ENCODE measurements around the gene CFAP65.
A peak's percentile ranks its signal among the peaks of the same experiment; 100 is the strongest.

Gene CFAP65

GRCh38 chr2:219009294-219009693 is 32.0 kb downstream of the CFAP65 start:
- DNase-seq (ENCODE audit: low spot score): no peak

GRCh38 chr2:219003979-219004378 is 37.3 kb downstream of the CFAP65 start:
- no peak for DNase-seq (ENCODE audit: low spot score)

GRCh38 chr2:219003267-219003634 is 38.1 kb downstream of the CFAP65 start:
- DNase-seq (ENCODE audit: low spot score): no peak

GRCh38 chr2:219002395-219003266 is 38.7 kb downstream of the CFAP65 start:
- peak; percentile 34 for DNase-seq (ENCODE audit: low spot score)

GRCh38 chr2:219001577-219002394 is 39.5 kb downstream of the CFAP65 start:
- DNase-seq (ENCODE audit: low spot score): no peak

- DNase-seq (ENCODE audit: low spot score): no peak
These were observed 40.2 kb downstream of the CFAP65 start for GRCh38 chr2:219001100-219001576.

GRCh38 chr2:219000569-219000960 is 40.8 kb downstream of the CFAP65 start:
- DNase-seq (ENCODE audit: low spot score): no peak

GRCh38 chr2:218999881-219000568 is 41.3 kb downstream of the CFAP65 start:
- DNase-seq (ENCODE audit: low spot score): no peak

GRCh38 chr2:218999021-218999880 is 42.1 kb downstream of the CFAP65 start:
- no peak for DNase-seq (ENCODE audit: low spot score)

- DNase-seq (ENCODE audit: low spot score): no peak
These were observed 42.8 kb downstream of the CFAP65 start for GRCh38 chr2:218998414-218999002.

GRCh38 chr2:218997731-218998130 is 43.6 kb downstream of the CFAP65 start:
- DNase-seq (ENCODE audit: low spot score): no peak

GRCh38 chr2:218996937-218997336 is 44.4 kb downstream of the CFAP65 start:
- DNase-seq (ENCODE audit: low spot score): no peak

GRCh38 chr2:218995972-218996711 is 45.2 kb downstream of the CFAP65 start:
- DNase-seq (ENCODE audit: low spot score): peak; percentile 78

GRCh38 chr2:218995561-218995960 is 45.8 kb downstream of the CFAP65 start:
- no peak for DNase-seq (ENCODE audit: low spot score)

GRCh38 chr2:218993345-218994315 is 47.7 kb downstream of the CFAP65 start, which contains the start of gene CRYBA2:
CRYBA2 (minus strand) TSS chr2:218993422; CDS start chr2:218993176, 246 bp downstream.
- DNase-seq (ENCODE audit: low spot score): no peak

GRCh38 chr2:218992703-218993344 is 48.5 kb downstream of the CFAP65 start:
- no peak for DNase-seq (ENCODE audit: low spot score)

GRCh38 chr2:218992196-218992595 is 49.1 kb downstream of the CFAP65 start:
- no peak for DNase-seq (ENCODE audit: low spot score)

- no peak for DNase-seq (ENCODE audit: low spot score)
These were observed 49.6 kb downstream of the CFAP65 start for GRCh38 chr2:218991674-218992168.
